ENCODE measurements around the gene LDLRAD3.
"Not testable (repeated sequence)": the region's sequence is repeated elsewhere in the genome, so short reads cannot be mapped to it uniquely, and the experiment has no call there.

LDLRAD3 gene

DNA sequence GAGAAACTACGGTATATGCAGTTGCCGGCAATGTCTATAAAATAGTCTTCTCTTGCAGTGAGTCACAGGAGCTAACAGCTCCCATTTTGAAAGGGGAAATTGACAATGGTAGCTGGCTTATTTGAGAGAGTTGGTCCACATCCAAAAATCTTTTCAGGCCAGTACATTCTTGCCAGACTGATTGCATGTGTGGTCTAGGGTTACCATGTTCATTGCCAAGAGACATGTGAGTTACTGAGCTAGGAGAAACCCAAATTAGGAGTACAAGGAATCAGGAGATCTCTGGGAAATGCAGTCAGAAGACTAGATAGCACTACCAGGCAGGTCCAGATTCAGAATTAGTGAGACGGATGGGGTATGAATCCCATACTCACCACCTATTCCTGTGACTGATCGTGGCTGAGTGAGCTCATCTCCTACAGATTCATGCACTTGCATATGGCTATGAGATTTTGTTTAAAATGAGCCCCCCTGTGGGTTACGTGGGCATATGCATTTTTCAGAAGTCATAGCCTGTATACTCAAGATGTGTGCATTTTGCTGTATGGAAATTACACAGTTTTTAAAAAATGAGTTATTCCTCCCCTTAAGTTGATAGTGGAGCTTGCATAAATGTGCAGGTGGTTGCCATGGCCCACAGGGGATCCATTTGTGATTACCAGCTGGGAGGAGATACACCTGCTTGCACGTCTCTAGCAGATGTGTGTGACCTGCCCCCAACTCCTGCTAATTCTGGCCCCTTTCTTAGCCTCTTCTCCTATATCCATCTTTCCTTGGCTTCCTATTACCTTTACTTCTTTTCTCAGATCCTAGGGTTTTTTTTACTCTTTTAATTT, 242.7 kb downstream of the LDLRAD3 start:
- TF ChIP-seq, protein P1, sequence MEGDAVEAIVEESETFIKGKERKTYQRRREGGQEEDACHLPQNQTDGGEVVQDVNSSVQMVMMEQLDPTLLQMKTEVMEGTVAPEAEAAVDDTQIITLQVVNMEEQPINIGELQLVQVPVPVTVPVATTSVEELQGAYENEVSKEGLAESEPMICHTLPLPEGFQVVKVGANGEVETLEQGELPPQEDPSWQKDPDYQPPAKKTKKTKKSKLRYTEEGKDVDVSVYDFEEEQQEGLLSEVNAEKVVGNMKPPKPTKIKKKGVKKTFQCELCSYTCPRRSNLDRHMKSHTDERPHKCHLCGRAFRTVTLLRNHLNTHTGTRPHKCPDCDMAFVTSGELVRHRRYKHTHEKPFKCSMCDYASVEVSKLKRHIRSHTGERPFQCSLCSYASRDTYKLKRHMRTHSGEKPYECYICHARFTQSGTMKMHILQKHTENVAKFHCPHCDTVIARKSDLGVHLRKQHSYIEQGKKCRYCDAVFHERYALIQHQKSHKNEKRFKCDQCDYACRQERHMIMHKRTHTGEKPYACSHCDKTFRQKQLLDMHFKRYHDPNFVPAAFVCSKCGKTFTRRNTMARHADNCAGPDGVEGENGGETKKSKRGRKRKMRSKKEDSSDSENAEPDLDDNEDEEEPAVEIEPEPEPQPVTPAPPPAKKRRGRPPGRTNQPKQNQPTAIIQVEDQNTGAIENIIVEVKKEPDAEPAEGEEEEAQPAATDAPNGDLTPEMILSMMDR (IDR thresholded peaks at IDR 0.05) = no peak
- H3K27ac ChIP-seq = no peak overlapping the region
- DNase-seq (ENCODE audit: low spot score) = no peak
- H3K4me3 ChIP-seq = no peak overlapping the region

DNA sequence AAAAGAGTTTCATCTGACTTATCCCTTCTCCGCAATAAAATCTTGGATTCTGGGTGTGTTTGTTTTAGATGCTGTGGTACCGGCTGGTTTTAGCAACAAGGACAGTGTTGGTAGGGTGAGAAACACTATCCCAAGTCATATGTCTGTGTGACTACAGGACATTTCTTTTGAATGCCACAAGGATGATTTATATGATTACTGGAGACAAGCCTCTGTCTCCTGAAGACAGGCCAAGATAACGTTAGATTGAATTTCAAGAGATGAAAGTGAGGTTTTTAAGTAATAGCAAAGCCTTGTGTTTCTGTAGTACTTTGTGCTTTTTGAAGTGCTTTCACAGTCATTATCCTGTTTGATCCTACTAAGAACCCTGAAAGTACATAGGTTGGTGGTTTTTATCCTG, 243.8 kb downstream of the LDLRAD3 start:
- Histone ChIP-seq H3K4me3 (no peak overlapping the region), H3K27ac (no peak overlapping the region)
- DNase-seq (ENCODE audit: low spot score) = no peak
- TF ChIP-seq, protein P1 (IDR thresholded peaks at IDR 0.05) = no peak

DNA sequence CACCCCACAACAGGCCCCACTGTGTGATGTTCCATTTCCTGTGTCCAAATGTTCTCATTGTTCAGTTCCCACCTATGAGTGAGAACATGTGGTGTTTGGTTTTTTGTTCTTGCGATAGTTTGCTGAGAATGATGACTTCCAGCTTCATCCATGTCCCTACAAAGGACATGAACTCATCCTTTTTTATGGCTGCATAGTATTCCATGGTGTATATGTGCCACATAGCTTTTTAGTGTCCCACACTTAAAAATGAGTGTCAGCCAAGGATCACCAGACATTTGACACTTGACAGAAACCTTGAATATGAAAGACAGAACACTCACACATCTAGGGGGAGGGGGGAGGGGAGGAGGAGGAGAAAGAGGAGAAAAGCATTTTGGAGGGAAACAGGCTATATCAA, 245.9 kb downstream of the LDLRAD3 start:
- DNase-seq (ENCODE audit: low spot score); H3K27ac ChIP-seq; H3K4me3 ChIP-seq: not testable (repeated sequence)

DNA sequence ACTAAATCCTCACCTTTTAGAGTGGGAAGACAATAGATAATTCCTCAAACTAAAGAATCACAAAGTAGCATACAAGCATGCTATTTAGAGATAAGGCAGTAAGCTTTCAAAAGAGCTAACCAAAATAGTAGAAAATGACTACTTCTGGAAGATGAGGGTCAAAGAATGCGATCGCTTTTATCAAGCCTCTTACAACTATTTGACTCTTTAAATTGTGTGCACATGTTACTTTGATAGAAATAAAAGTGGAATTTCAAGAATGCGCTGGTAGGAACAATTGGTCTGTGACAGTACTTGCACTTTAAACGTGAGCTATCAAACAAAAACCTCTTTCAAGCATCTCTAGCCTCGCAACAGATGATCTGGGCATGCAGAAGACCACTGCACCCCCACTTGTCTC, 248.1 kb downstream of the LDLRAD3 start:
- no peak overlapping the region for H3K4me3 ChIP-seq
- TF ChIP-seq, protein P1 (IDR thresholded peaks at IDR 0.05) = no peak
- DNase-seq (ENCODE audit: low spot score) = no peak
- no peak overlapping the region for H3K27ac ChIP-seq

DNA sequence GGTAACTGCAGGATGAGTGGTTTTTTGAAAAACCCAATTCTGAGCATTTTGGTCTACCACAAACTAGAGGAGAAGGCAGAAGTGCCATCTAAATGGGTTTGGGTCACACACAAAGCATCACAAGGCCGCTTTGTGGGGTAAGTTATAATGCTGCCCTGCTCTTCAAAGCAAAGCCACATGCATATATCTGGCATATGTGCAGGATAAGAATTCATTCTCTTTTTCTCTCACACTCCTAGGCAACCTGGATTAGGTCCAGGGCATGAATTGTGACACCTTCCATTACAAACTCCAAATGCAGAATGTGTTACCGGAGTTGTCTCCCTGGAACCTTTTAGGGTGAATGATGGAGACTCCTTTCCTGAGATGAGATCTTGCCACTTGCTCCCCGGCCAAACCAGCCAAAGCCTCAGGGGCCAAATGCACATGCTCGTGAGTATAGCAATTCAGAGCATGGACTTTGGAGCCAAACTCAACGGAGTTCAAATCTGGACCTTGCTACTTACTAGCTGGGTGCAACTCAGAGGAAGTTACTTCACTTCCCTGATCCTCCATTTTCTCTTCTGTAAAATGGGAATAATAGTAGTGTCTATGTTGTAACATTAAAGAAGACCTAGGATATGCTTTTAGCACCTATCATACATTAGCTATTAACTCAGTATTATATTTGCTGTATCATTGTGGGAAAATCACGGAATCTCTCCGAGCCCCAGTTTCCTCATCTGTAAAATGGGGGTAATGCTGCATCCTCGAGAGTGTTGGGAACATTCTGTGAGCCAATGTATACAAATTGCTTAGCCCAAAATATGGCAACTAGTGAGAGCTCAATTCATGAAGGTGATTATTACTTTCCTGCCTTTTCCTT, 248.8 kb downstream of the LDLRAD3 start:
- TF ChIP-seq, protein P1 (IDR thresholded peaks at IDR 0.05) = no peak
- no peak overlapping the region for H3K4me3 ChIP-seq
- no peak overlapping the region for H3K27ac ChIP-seq
- DNase-seq (ENCODE audit: low spot score) = no peak

DNA sequence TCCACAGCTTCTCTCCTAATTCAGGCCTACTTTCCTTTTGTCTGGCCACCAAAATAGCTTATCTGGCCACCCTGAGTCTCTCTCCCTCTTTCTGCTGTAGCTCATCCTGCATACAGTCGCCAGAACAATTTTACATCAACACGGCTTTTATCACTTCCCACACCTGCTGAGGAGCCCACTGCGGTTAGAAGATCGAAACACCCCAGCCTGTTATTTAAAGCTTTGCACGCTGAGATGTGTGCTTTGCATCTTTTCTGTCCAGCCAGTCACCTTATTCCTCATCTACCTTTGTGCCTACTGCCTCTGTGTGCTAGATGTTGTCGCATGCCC, 249.4 kb downstream of the LDLRAD3 start:
- no peak for DNase-seq (ENCODE audit: low spot score)
- no peak overlapping the region for H3K27ac ChIP-seq
- H3K4me3 ChIP-seq = no peak overlapping the region
- TF ChIP-seq, protein P1 (IDR thresholded peaks at IDR 0.05) = no peak

DNA sequence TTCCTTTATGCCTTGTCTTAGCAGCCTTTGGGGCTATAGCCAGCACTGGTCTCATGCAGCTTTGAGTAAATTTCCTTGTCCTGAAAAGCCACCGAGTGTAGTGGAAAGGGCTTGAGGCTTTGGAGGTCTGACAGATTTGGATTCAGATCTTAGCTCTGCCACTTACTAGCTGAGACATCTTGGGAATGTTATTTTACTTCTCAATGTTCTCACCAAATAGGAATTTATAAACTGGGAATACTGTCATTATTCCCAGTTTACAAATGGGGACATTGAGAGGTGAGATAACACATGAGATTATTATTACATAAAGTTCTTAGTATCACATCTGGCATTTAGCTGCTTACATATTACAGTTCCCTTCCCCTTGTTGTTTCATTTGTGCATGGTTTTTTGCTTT, 249.9 kb downstream of the LDLRAD3 start:
- TF ChIP-seq, protein P1 (IDR thresholded peaks at IDR 0.05) = no peak
- DNase-seq (ENCODE audit: low spot score) = no peak
- Histone ChIP-seq H3K4me3 (no peak overlapping the region), H3K27ac (no peak overlapping the region)
